SKM-1 (cell line): ENCODE measurements around the gene CNIH3.

ENCODE experiments used
- DNase-seq: peaks from one replicate; lab custom pipeline; 2025; ENCODE audit not compliant: unreplicated experiment; lab: John Stamatoyannopoulos, UW

The CNIH3 gene

GRCh38 chr1:224739303-224739996, 123.3 kb downstream of the CNIH3 start:
- no peak for DNase-seq

- no peak for DNase-seq
These were observed 124.0 kb downstream of the CNIH3 start for GRCh38 chr1:224739997-224740684.

DNA sequence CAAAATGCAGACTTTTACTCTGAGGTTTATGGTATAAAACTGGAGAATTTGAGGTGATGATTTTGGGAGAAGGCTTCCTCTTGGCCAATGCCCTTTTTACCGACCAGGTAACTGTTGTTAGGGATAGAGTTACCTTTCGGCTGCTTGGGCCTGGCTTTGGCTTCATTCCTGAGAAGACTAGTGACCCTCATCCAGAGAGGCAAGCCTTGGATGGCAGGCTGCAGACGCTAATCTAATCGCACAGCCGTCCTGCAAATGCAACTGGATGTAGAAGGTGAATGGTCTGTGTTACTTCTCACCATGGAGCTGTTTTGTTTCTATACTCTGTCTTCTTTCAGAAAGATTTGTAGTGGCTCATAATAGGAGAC, 124.6 kb downstream of the CNIH3 start:
- DNase-seq = no peak

- no peak for DNase-seq
These were observed 126.2 kb downstream of the CNIH3 start for GRCh38 chr1:224742349-224742748.

GRCh38 chr1:224743608-224744164, 127.6 kb downstream of the CNIH3 start:
- DNase-seq = no peak

DNA sequence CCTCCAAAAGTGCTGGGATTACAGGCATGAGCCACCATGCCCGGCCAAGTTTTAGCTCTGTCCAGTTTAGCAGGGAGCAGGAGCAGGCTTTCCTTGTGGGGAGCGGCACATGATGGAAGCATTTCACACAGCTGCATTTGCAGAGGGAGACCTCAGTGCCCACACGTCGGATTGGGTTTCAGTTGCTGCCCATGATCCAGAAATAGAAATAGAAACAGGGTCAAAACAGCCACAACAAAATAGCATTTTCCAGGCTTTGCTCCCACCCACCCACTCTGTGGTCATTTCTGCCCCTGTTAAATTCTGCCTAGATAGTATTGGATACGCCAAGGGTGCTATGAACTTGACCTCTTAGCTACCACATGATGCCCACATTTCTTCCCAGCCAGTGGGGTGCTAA, 128.4 kb downstream of the CNIH3 start:
- DNase-seq = no peak

- no peak for DNase-seq
These were observed 129.3 kb downstream of the CNIH3 start for GRCh38 chr1:224745394-224745793.

- DNase-seq = no peak
These were observed 129.8 kb downstream of the CNIH3 start for GRCh38 chr1:224745924-224746323.

GRCh38 chr1:224747578-224747977, 131.5 kb downstream of the CNIH3 start:
- no peak for DNase-seq

GRCh38 chr1:224749916-224750315, 133.8 kb downstream of the CNIH3 start:
- no peak for DNase-seq

DNA sequence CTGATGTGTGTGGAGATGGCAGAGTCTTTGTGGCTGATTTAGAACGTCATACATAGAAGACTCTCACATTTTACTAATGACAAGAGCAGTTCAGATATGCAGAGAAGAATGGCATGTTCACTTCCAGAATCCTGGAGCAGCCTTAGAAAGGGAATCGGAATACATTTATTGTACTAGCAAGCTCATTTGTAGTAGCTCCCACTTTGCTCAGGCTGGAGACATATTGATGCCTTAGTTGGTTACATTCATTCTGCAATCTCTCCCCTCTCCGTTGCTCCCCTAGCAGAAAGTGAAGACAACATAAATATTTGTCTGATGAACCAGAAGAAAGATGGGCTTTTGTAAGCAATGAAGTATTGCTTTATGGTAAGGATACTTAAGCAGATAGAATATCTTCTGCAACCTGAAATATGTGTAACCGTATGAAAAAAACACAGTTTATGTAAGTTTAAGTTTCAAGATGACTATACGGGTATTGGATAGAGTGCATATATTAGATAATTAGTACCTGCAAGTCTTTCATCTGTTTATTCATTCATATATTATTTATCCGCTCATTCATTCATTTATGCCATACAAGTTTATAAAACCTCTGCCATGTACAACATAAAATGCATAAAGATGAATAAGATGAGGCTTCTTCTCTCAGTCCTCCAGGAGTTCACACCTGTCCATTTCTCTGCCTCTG, 135.7 kb downstream of the CNIH3 start:
- DNase-seq = no peak

- no peak for DNase-seq
These were observed 137.4 kb downstream of the CNIH3 start for GRCh38 chr1:224753491-224753890.

DNA sequence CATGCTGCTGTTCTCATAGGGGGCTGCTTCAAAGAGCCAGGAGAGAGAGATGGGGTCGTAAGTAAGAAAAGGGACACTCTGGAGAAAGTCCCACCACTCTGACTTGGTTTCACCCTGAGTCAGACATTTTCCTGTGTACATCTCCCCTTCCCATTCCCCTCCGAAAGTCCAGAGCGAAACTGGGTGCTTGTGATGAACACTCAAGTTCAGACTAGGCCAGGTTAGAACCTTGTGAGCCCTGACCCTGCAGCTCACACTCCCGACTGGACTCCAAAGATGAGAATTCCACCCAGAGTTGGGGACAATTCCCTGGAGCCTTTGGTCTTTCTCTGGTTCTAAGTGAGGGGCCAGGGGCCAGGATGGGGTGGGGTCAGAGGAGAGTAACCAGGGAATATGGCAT, 139.5 kb downstream of the CNIH3 start:
- no peak for DNase-seq

- no peak for DNase-seq
These were observed 141.4 kb downstream of the CNIH3 start for GRCh38 chr1:224757508-224757907.

DNA sequence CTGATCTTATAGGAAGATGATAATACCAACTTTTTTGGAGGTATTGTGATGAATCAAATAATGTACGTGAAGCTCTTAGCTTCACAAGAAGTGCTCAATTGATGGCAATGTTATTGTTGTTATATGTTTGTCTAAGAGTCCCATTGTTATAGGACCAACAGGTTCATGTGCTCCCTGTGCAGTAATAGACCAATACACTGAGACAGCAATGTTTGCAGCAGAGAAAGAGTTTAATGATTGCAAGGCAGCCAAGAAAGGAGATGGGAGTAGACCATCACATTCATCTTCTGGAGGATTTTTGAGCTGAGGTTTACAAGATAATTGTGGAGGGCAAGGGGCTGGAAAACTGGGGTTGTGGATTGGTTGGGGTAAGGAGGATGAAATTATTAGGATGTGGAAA, 143.0 kb downstream of the CNIH3 start:
- DNase-seq = no peak

DNA sequence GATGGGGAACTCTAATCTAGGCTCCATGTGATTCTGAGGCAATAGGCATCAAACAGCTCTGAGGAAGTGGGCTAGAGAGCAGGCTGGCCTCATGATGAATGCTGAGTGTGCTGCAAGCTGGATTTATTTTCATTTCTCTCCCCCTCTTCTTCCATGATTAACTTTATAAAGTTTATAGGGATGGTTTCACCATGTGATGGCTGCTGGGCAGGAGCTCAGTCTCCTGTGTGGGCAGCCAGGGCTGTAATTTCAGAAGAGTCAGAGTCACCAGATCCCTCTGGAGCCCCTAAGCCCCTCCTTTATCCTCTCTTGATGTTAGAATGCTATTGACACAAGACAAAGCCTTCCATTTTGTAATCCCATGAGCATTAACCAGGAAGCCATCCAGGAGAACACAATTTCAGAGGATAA, 143.6 kb downstream of the CNIH3 start:
- no peak for DNase-seq

- DNase-seq = no peak
These were observed 144.0 kb downstream of the CNIH3 start for GRCh38 chr1:224760163-224760562.

- DNase-seq = no peak
These were observed 145.1 kb downstream of the CNIH3 start for GRCh38 chr1:224761245-224761644.

DNA sequence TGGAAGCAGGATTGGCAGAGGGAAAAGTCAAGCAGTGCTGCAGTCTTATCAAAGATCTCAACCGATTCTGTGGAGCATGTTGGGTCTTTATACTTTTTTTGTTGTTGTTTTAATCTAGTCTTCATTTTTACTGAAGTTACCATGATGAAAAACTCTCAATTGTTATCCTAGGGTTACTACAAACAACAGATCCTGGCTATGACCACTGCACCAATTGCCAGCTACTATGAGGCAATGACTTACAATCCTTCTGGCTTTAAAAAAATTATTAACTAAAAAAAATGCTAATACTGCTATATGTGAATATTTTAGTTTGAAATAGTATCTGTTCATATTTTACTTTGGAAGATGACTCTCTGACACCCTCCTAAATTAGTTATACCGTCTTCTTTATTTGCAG, 145.9 kb downstream of the CNIH3 start:
- no peak for DNase-seq

DNA sequence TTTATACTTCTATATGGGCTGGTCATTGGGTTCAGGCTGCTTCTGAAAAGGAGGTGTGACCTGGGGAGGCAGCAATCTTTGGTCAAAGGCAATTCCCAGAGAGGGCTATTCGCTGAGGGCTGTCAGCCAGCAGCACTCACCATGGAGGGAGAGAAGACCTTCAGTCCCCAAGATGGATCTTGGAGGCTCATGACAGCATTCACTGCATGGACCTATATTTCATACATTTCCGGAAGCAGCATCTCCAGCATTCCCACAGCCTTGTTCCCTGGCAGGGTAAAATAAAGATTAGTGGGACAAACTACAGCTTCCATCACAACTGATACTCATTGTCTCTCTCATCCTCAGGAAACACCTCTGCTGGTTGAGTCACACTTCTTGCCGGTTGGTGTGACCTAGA, 146.6 kb downstream of the CNIH3 start:
- no peak for DNase-seq

- DNase-seq = no peak
These were observed 147.1 kb downstream of the CNIH3 start for GRCh38 chr1:224763126-224763775.
